Choroid plexus epithelial cell (primary cell): ENCODE measurements around the gene F11.

Experiments
- DNase-seq: peaks from one replicate; pipeline ENCODE4 v3.0.0-alpha.2; 2010; ENCODE audit warnings: low read depth
- H3K4me3 ChIP-seq: 2 replicates; pipeline ENCODE4 v1.5.1; 2011; ENCODE audit warnings: low read depth, mild to moderate bottlenecking, control low read depth, low read length, moderate library complexity
- TF ChIP-seq, protein P1 (sequence below): conservative IDR thresholded peaks from 2 replicates; pipeline ENCODE4 v1.5.1; 2011; ENCODE audit warnings: low read depth, mild to moderate bottlenecking, control low read depth, inconsistent platforms, low read length, moderate library complexity

F11 gene

DNA sequence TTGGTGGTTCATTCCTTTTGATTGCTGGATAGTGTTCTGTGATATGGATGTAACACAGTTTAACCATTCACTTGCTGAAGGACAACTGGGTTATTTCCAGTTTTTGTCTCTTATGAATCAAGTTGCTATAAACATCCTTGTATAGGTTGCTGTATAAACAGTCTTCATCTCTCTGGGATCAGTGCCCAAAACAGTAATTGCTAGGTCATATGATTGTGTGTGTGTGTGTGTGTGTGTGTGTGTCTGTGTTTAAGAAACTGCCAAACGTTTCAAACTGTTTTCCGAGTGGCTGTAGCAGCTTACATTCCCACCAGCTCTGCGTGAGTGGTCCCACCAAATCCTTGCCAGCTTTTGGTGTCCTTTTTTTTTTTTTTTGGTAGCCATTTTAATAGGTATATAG, 60.4 kb downstream of the F11 start:
- H3K4me3 ChIP-seq = no peak overlapping the region
- TF ChIP-seq, protein P1, sequence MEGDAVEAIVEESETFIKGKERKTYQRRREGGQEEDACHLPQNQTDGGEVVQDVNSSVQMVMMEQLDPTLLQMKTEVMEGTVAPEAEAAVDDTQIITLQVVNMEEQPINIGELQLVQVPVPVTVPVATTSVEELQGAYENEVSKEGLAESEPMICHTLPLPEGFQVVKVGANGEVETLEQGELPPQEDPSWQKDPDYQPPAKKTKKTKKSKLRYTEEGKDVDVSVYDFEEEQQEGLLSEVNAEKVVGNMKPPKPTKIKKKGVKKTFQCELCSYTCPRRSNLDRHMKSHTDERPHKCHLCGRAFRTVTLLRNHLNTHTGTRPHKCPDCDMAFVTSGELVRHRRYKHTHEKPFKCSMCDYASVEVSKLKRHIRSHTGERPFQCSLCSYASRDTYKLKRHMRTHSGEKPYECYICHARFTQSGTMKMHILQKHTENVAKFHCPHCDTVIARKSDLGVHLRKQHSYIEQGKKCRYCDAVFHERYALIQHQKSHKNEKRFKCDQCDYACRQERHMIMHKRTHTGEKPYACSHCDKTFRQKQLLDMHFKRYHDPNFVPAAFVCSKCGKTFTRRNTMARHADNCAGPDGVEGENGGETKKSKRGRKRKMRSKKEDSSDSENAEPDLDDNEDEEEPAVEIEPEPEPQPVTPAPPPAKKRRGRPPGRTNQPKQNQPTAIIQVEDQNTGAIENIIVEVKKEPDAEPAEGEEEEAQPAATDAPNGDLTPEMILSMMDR = no peak
- DNase-seq = no peak

GRCh38 chr4:186329372-186329771, 63.4 kb downstream of the F11 start:
- TF ChIP-seq, protein P1 = no peak

DNA sequence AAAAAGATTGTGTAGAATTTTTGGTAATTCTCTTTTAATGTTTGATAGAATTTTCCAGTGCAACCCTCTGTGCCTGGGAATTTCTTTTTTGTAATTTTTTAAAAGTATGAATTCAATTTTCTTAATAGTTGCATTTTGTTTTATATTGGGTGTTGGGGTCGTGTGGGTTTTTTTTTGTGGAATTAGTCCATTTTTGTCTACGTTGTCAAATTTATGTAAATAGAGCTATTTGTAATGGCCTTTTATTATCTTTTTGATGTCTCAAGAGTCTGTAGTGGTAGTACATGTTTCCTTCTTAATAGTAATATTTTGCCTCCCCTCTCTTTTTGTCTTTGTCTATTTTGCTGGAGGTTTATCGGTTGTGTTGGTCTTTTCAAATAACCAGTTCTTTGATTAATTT, 64.4 kb downstream of the F11 start:
- TF ChIP-seq, protein P1 = no peak
- H3K4me3 ChIP-seq = no peak overlapping the region
- DNase-seq = no peak

More at GRCh38 chr4:186329372-186329771, 63.4 kb downstream of the F11 start:
- H3K4me3 ChIP-seq = no peak overlapping the region
- DNase-seq = no peak

- DNase-seq = no peak
- TF ChIP-seq, protein P1 = no peak
- no peak overlapping the region for H3K4me3 ChIP-seq
Observed at GRCh38 chr4:186335793-186336192, 69.8 kb downstream of the F11 start.
